SU-DHL-6 (cell line): ENCODE data around the gene RARG.

ENCODE experiments used
- H2AFZ ChIP-seq: fragments of 200-600 bp; sonication (generic); 2 replicates; pipeline ENCODE4 v1.6.1; 2014; ENCODE audit warnings: low read depth, mild to moderate bottlenecking, moderate library complexity, mixed read lengths, antibody characterized with exemption, low read length; ENCODE audit not compliant: severe bottlenecking
- H3F3A ChIP-seq: fragments of 200-600 bp; shearing (Covaris generic); 2 replicates; pipeline ENCODE4 v1.6.0; 2016; ENCODE audit warnings: antibody characterized with exemption, mild to moderate bottlenecking; ENCODE audit not compliant: insufficient read depth
- H3K27ac ChIP-seq: fragments of 200-600 bp; sonication (generic); 2 replicates; pipeline ENCODE4 v1.5.1; 2016; ENCODE audit warnings: low read depth, mild to moderate bottlenecking, low read length, moderate library complexity, mixed read lengths
- H3K27me3 ChIP-seq: fragments of 200-600 bp; sonication (generic), shearing (Covaris generic); 2 replicates; pipeline ENCODE4 v1.6.0; 2014; ENCODE audit warnings: mild to moderate bottlenecking, low read length
- H3K36me3 ChIP-seq: fragments of 200-600 bp; sonication (generic); 2 replicates; pipeline ENCODE4 v1.6.1; 2014; ENCODE audit warnings: mild to moderate bottlenecking, low read length, mixed read lengths
- H3K4me2 ChIP-seq: fragments of 300-600, 200-600 bp; shearing (Covaris generic), sonication (generic); 2 replicates; pipeline ENCODE4 v1.6.0; 2014; ENCODE audit warnings: low read length, low read depth, mild to moderate bottlenecking; ENCODE audit not compliant: poor library complexity, severe bottlenecking
- H3K4me3 ChIP-seq: fragments of 200-600 bp; sonication (generic); 2 replicates; pipeline ENCODE4 v1.5.1; 2014; ENCODE audit warnings: antibody characterized with exemption, low read length, mild to moderate bottlenecking, mixed read lengths; ENCODE audit not compliant: insufficient read depth, poor library complexity, severe bottlenecking
- H3K79me2 ChIP-seq: fragments of 200-600 bp; sonication (generic); 2 replicates; pipeline ENCODE4 v1.6.1; 2014; ENCODE audit warnings: mild to moderate bottlenecking, low read length, moderate library complexity; ENCODE audit not compliant: insufficient read depth
- H3K9ac ChIP-seq: fragments of 200-600 bp; sonication (generic); 2 replicates; pipeline ENCODE4 v1.7.0; 2014; ENCODE audit warnings: mild to moderate bottlenecking, low read length
- H3K9me2 ChIP-seq: fragments of 200-600 bp; sonication (generic); replicated peaks from 2 replicates; pipeline ENCODE4 v1.6.1; 2014; ENCODE audit warnings: low read length; ENCODE audit not compliant: insufficient read depth
- H3K9me3 ChIP-seq: fragments of 200-600 bp; sonication (generic); 2 replicates; pipeline ENCODE4 v1.6.1; 2014; ENCODE audit warnings: low read length, mixed read lengths; ENCODE audit not compliant: insufficient read depth
- H4K20me1 ChIP-seq: fragments of 200-600 bp; sonication (generic); 2 replicates; pipeline ENCODE4 v1.6.1; 2014; ENCODE audit warnings: low read depth, mild to moderate bottlenecking, antibody characterized with exemption, low read length, moderate library complexity, mixed read lengths
- EZH2phosphoT487 ChIP-seq: fragments of 200-600 bp; sonication (generic), shearing (Covaris generic); conservative IDR thresholded peaks from 2 replicates; pipeline ENCODE4 v1.6.1; 2018; ENCODE audit warnings: mild to moderate bottlenecking, antibody characterized with exemption, low read length, moderate library complexity, mixed read lengths
- TF ChIP-seq, protein P1 (sequence below): fragments of 200-600 bp; sonication (generic); IDR thresholded peaks from one replicate; pipeline ENCODE4 v1.5.1; 2017; ENCODE audit warnings: antibody characterized with exemption, mild to moderate bottlenecking, low read length, moderate library complexity; ENCODE audit not compliant: insufficient read depth, poor library complexity, severe bottlenecking

RARG gene

DNA sequence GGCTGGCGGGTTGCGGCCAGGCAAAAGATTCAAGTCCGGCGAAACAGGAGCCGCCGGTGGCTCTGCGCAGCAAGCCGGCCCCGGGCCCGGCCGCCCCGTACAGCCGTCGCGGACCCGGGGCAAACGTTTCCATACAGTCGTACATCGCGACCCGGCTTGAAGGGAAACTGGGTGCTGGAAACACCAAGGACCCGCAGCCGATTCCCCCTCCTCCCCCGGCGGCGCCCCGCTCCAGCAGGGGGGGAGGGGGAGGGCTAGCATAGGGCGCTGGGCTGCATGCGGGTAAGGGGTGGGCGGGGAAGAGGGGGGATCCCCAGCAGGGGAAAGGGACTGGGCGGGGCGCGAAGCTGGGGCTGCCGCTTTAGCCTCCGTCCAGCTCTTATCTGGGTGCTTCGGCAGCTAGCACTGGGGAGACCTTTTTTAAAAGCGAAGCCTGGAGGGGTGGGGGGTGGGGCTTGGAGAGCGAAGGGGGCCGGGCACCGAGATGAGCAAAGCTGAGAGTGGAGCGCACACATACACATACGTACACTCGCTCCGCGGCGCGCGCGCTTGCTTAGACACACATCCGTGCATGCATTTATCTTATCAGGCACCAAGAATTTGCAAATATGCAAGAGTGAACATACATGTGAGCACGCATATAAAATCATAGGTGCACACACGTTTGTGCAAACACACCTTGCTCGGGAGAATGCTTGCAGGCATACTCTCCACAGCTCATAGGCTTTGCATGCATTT, 11.9 kb downstream of the RARG start:
- peak overlapping the region; percentile 90; the same call in 1 of the 2 replicates for H3K27ac ChIP-seq
- peak overlapping the region; percentile 54 for H3K4me3 ChIP-seq
- H3K36me3 ChIP-seq, result no peaks in the 10 kb centered on the region
- TF ChIP-seq, protein P1, sequence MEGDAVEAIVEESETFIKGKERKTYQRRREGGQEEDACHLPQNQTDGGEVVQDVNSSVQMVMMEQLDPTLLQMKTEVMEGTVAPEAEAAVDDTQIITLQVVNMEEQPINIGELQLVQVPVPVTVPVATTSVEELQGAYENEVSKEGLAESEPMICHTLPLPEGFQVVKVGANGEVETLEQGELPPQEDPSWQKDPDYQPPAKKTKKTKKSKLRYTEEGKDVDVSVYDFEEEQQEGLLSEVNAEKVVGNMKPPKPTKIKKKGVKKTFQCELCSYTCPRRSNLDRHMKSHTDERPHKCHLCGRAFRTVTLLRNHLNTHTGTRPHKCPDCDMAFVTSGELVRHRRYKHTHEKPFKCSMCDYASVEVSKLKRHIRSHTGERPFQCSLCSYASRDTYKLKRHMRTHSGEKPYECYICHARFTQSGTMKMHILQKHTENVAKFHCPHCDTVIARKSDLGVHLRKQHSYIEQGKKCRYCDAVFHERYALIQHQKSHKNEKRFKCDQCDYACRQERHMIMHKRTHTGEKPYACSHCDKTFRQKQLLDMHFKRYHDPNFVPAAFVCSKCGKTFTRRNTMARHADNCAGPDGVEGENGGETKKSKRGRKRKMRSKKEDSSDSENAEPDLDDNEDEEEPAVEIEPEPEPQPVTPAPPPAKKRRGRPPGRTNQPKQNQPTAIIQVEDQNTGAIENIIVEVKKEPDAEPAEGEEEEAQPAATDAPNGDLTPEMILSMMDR, result no peak
- TF ChIP-seq EZH2phosphoT487, result no peak
- no peaks in the 10 kb centered on the region for H3K9me3 ChIP-seq
- peak overlapping the region; percentile 69 for H3K9ac ChIP-seq
- H2AFZ ChIP-seq, result peak overlapping the region; percentile 88
- H3K27me3 ChIP-seq, result no peaks in the 10 kb centered on the region
- H3F3A ChIP-seq, result peaks cover 11% of the 10 kb centered on the region
- H3K9me2 ChIP-seq, result no peaks in the 10 kb centered on the region
- no peaks in the 10 kb centered on the region for H4K20me1 ChIP-seq
- peak overlapping the region; percentile 92 for H3K4me2 ChIP-seq
- H3K79me2 ChIP-seq, result no peaks in the 10 kb centered on the region

DNA sequence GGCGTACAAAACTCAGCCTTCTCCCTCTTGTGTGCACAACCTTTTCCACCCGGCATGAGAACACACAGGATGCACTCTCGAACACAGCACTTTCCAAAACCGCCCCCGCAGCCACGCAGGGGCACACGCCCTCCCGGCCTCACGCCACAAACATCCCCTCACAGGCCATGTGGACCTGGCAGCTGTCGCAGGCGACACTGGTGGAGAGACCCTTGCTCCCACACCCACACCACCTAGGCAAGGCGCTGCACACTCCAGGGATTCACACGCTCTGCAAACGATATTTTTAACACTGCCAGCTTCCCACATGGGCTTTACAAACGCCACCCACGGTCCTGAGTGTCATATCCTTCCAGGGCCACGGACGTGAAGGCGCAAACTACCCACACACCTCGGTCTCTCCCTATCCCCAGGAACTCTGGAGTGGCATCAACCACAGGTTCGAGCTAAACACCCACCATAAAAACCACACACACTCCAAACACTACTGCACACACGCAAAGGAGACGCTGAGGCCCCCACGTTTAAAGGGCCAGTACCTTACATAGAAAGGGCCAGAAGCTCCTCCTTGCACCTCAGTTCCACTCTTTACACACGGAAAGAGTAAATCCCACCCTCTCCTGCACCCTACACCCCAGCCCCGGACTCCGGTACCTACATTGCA, 12.6 kb downstream of the RARG start:
- Histone ChIP-seq H3K4me3 (peak overlapping the region; percentile 54), H3K27me3 (no peaks in the 10 kb centered on the region), H3F3A (peaks cover 11% of the 10 kb centered on the region), H3K9me2 (no peaks in the 10 kb centered on the region), H3K36me3 (no peaks in the 10 kb centered on the region), H3K79me2 (no peaks in the 10 kb centered on the region), H3K9me3 (no peaks in the 10 kb centered on the region), H3K4me2 (peak overlapping the region; percentile 92), H3K27ac (no peak overlapping the region), H2AFZ (no peak overlapping the region), H4K20me1 (no peaks in the 10 kb centered on the region), H3K9ac (no peak overlapping the region)
- TF ChIP-seq EZH2phosphoT487, result no peak
- TF ChIP-seq, protein P1, result no peak

DNA sequence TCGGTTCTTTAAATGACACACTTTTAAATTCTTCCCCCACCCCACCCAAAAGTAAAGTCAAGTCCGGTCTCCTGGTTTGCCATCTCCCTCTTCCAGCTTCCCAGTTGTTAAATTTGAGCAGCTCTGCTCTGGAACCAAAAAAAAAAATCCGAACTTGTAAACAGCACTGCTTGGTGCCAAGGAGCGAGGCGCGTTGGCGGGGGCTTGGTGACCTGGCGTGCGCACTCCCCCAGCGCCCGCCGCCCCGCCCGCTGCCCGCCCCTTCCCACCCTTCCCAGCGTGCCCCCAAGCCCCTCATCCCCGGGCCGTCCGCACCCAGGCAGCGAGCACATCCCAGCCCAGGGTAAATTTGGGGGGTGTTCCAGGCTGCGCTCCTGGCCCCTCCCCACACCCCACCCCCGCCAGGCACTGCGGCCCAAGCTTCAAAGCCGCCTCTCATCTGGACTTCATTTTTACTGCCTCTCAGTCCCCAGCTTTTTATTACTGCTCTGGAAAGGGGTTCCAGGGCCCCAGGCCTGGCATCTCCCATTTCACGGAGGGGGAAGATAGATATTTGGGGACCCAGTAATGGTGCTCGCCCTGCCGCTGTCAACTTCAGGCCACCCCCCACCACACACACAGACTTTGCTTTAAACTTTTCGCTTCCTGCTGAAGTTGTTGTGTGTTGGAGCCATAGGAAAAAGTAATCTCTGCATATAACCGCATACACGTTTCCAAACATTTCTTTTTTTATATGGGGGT, 13.3 kb downstream of the RARG start:
- no peaks in the 10 kb centered on the region for H3K9me3 ChIP-seq
- H3K27me3 ChIP-seq, result no peaks in the 10 kb centered on the region
- no peak overlapping the region for H3K27ac ChIP-seq
- no peak overlapping the region for H3K9ac ChIP-seq
- no peaks in the 10 kb centered on the region for H3K36me3 ChIP-seq
- H3K4me3 ChIP-seq, result no peak overlapping the region
- no peak overlapping the region for H2AFZ ChIP-seq
- no peaks in the 10 kb centered on the region for H3K9me2 ChIP-seq
- H3F3A ChIP-seq, result peaks cover 11% of the 10 kb centered on the region
- H3K4me2 ChIP-seq, result no peak overlapping the region
- TF ChIP-seq, protein P1, result no peak
- TF ChIP-seq EZH2phosphoT487, result no peak
- no peaks in the 10 kb centered on the region for H3K79me2 ChIP-seq
- H4K20me1 ChIP-seq, result no peaks in the 10 kb centered on the region
